ENCODE data around the gene WRAP53. TPM values are rescaled to one million over a fixed set of nuclear protein-coding genes. Genes with fewer than 3 reads are reported as not detected.
"Not testable (repeated sequence)": the region's sequence is repeated elsewhere in the genome, so short reads cannot be mapped to it uniquely, and the experiment has no call there.

Gene WRAP53
- total RNA-seq (2014; rRNA removed; shearing (Covaris generic)) = 18.5 and 23.0 TPM in 2 replicates

GRCh38 chr17:7687908-7688807, at the start of gene WRAP53:
Gene WRAP53 (plus strand): TSS chr17:7688477. CDS start chr17:7688649, 172 bp downstream.
- peak; percentile 92 for DNase-seq (ENCODE audit: low spot score)

GRCh38 chr17:7640783-7641182, 47.5 kb upstream of the WRAP53 start:
- no peak for DNase-seq (ENCODE audit: low spot score)

GRCh38 chr17:7641635-7642034, 46.6 kb upstream of the WRAP53 start:
- DNase-seq (ENCODE audit: low spot score) = not testable (repeated sequence)

GRCh38 chr17:7644775-7645174, 43.5 kb upstream of the WRAP53 start:
- DNase-seq (ENCODE audit: low spot score) = no peak

GRCh38 chr17:7646457-7646856, 41.8 kb upstream of the WRAP53 start:
- no peak for DNase-seq (ENCODE audit: low spot score)

GRCh38 chr17:7647018-7647417, 41.3 kb upstream of the WRAP53 start:
- no peak for DNase-seq (ENCODE audit: low spot score)

- DNase-seq (ENCODE audit: low spot score) = peak; percentile 10
These were observed 37.7 kb upstream of the WRAP53 start, which contains the start of gene ATP1B2 for GRCh38 chr17:7650509-7651096. Gene ATP1B2 (plus strand): TSS chr17:7650926. CDS start chr17:7651519, 593 bp downstream.

GRCh38 chr17:7651097-7651664, 37.1 kb upstream of the WRAP53 start:
- DNase-seq (ENCODE audit: low spot score) = no peak

GRCh38 chr17:7651665-7652387, 36.5 kb upstream of the WRAP53 start:
- no peak for DNase-seq (ENCODE audit: low spot score)

- no peak for DNase-seq (ENCODE audit: low spot score)
These were observed 35.6 kb upstream of the WRAP53 start for GRCh38 chr17:7652388-7653356.

- no peak for DNase-seq (ENCODE audit: low spot score)
These were observed 33.3 kb upstream of the WRAP53 start for GRCh38 chr17:7654832-7655540.

GRCh38 chr17:7655541-7655840, 32.8 kb upstream of the WRAP53 start:
- DNase-seq (ENCODE audit: low spot score) = no peak

GRCh38 chr17:7656958-7657609, 31.2 kb upstream of the WRAP53 start:
- DNase-seq (ENCODE audit: low spot score) = no peak

GRCh38 chr17:7667656-7668406, 20.4 kb upstream of the WRAP53 start:
- DNase-seq (ENCODE audit: low spot score) = no peak

- DNase-seq (ENCODE audit: low spot score) = no peak
These were observed 19.8 kb upstream of the WRAP53 start for GRCh38 chr17:7668482-7668881.

GRCh38 chr17:7673239-7673638, 15.0 kb upstream of the WRAP53 start:
- peak; percentile 45 for DNase-seq (ENCODE audit: low spot score)

- no peak for DNase-seq (ENCODE audit: low spot score)
These were observed 13.3 kb upstream of the WRAP53 start for GRCh38 chr17:7674934-7675333.

- DNase-seq (ENCODE audit: low spot score) = no peak
These were observed 11.7 kb upstream of the WRAP53 start for GRCh38 chr17:7676533-7676932.

Measured in HT-29 (cell line).